Neural progenitor cell (in vitro differentiated cells): ENCODE results near the gene STRADB. TPM values are rescaled to one million over a fixed set of nuclear protein-coding genes. Genes with fewer than 3 reads are reported as not detected.
A peak's percentile ranks its signal among the peaks of the same experiment; 100 is the strongest.

Experiments used
- DNase-seq: peaks from one replicate; pipeline ENCODE4 v3.0.0-alpha.2; 2016; ENCODE audit warnings: low spot score
- H2AFZ ChIP-seq: fragments of 200-600 bp; sonication (generic); replicated peaks from 2 replicates; pipeline ENCODE4 v1.6.1; 2016; ENCODE audit warnings: antibody characterized with exemption
- H3F3A ChIP-seq: fragments of 200-600 bp; sonication (generic); 2 replicates; pipeline ENCODE4 v1.6.1; 2016; ENCODE audit warnings: antibody characterized with exemption, low read depth
- H3K27ac ChIP-seq: fragments of 200-600 bp; sonication (generic); 2 replicates; pipeline ENCODE4 v1.5.1; 2016; ENCODE audit warnings: mild to moderate bottlenecking
- H3K27me3 ChIP-seq: fragments of 200-600 bp; sonication (generic); 2 replicates; pipeline ENCODE4 v1.6.1; 2016; ENCODE audit warnings: mild to moderate bottlenecking, moderate library complexity
- H3K36me3 ChIP-seq: fragments of 200-600 bp; sonication (generic); 2 replicates; pipeline ENCODE4 v1.5.1; 2016
- H3K4me1 ChIP-seq: fragments of 200-600 bp; sonication (generic); 2 replicates; pipeline ENCODE4 v1.6.1; 2016; ENCODE audit warnings: mixed run types
- H3K4me2 ChIP-seq: fragments of 200-600 bp; sonication (generic); 2 replicates; pipeline ENCODE4 v1.6.1; 2016
- H3K4me3 ChIP-seq: fragments of 200-600 bp; sonication (generic); 2 replicates; pipeline ENCODE4 v1.5.1; 2016
- H3K79me2 ChIP-seq: fragments of 200-600 bp; sonication (generic); 2 replicates; pipeline ENCODE4 v1.6.1; 2016; ENCODE audit warnings: low read depth
- H3K9ac ChIP-seq: fragments of 200-600 bp; sonication (generic); 2 replicates; pipeline ENCODE4 v1.6.1; 2016
- H3K9me3 ChIP-seq: fragments of 200-600 bp; sonication (generic); 2 replicates; pipeline ENCODE4 v1.5.1; 2016; ENCODE audit warnings: low read depth
- H4K20me1 ChIP-seq: fragments of 200-600 bp; sonication (generic); 2 replicates; pipeline ENCODE4 v1.6.1; 2016; ENCODE audit warnings: low read depth
- H3K27ac Mint-ChIP-seq: 3 replicates; pipeline ENCODE4 v1.8.0; 2021; ENCODE audit warnings: mixed read lengths
- H3K27me3 Mint-ChIP-seq: 2 replicates; pipeline ENCODE4 v1.8.0; 2022; ENCODE audit warnings: low read depth, mild to moderate bottlenecking, inconsistent platforms, moderate library complexity, mixed read lengths; ENCODE audit not compliant: insufficient read depth
- H3K36me3 Mint-ChIP-seq: 3 replicates; pipeline ENCODE4 v1.8.0; 2021; ENCODE audit warnings: mixed read lengths
- H3K4me1 Mint-ChIP-seq: 3 replicates; pipeline ENCODE4 v1.8.0; 2021; ENCODE audit warnings: mixed read lengths
- H3K4me3 Mint-ChIP-seq: 3 replicates; pipeline ENCODE4 v1.8.0; 2021; ENCODE audit warnings: mild to moderate bottlenecking, moderate library complexity, mixed read lengths
- H3K9me3 Mint-ChIP-seq: 3 replicates; pipeline ENCODE4 v1.8.0; 2020; ENCODE audit warnings: mixed read lengths
- CTCF ChIP-seq: fragments of 200-600 bp; sonication (generic); IDR thresholded peaks from 2 replicates; pipeline ENCODE4 v1.5.1; 2017; ENCODE audit warnings: antibody characterized with exemption, mild to moderate bottlenecking
- EZH2 ChIP-seq: fragments of 200-600 bp; sonication (generic); IDR thresholded peaks from 2 replicates; pipeline ENCODE4 v1.6.1; 2017; ENCODE audit warnings: antibody characterized with exemption, mild to moderate bottlenecking, moderate library complexity
- EZH2phosphoT487 ChIP-seq: fragments of 200-600 bp; sonication (generic); IDR thresholded peaks from 2 replicates; pipeline ENCODE4 v1.6.1; 2017; ENCODE audit warnings: antibody characterized with exemption
- total RNA-seq: library from RNA; depleted of rRNA; stranded (reverse); fragments of >200 nt; gene quantifications from 2 replicates; pipeline ENCODE4 v1.2.3, GENCODE V29; 2015; ENCODE audit warnings: low replicate concordance

STRADB gene
- total RNA-seq, result 64.0 and 79.4 TPM in 2 replicates

- Histone ChIP-seq H3K4me2 (peak within 1 kb of the TSS; percentile 84), H3K9ac (peak within 1 kb of the TSS; percentile 56), H3K36me3 (no peaks in the 10 kb centered on the region), H4K20me1 (peaks cover 7% of the 10 kb centered on the region), H3K4me3 (peak within 1 kb of the TSS; percentile 92), H3K27me3 (peaks cover 6% of the 10 kb centered on the region), H3K27ac (peak within 1 kb of the TSS; percentile 65), H3F3A (peaks cover 16% of the 10 kb centered on the region), H3K79me2 (peaks cover 18% of the 10 kb centered on the region), H2AFZ (peak within 1 kb of the TSS; percentile 95), H3K9me3 (no peaks in the 10 kb centered on the region), H3K4me1 (peaks cover 10% of the 10 kb centered on the region)
- Mint-ChIP-seq H3K4me1 (peaks cover 22% of the 10 kb centered on the region), H3K36me3 (no peaks in the 10 kb centered on the region), H3K27ac (peak within 1 kb of the TSS; percentile 89), H3K4me3 (peak within 1 kb of the TSS; percentile 96), H3K9me3 (no peaks in the 10 kb centered on the region), H3K27me3 (no peaks in the 10 kb centered on the region)
- peak; percentile 97 for DNase-seq
- TF ChIP-seq EZH2 (no peak), CTCF (peak; percentile 52)
These were observed at the start of gene STRADB, which contains the start of gene TRAK2 for GRCh38 chr2:201451292-201452057. Gene STRADB (plus strand): TSS chr2:201451740. CDS start chr2:201454841, 3,101 bp downstream. Gene TRAK2 (minus strand): TSS chr2:201451458. CDS start chr2:201420507, 30,951 bp downstream.

GRCh38 chr2:201401815-201402214 is 49.7 kb upstream of the STRADB start:
- no peaks in the 10 kb centered on the region for H3K27me3 ChIP-seq
- Mint-ChIP-seq H3K4me1 (peaks cover 4% of the 10 kb centered on the region), H3K4me3 (no peak overlapping the region), H3K36me3 (no peaks in the 10 kb centered on the region), H3K27me3 (no peaks in the 10 kb centered on the region), H3K9me3 (no peaks in the 10 kb centered on the region), H3K27ac (no peak overlapping the region)
- no peaks in the 10 kb centered on the region for H3K36me3 ChIP-seq
- H4K20me1 ChIP-seq, result no peaks in the 10 kb centered on the region
- no peak overlapping the region for H3K4me2 ChIP-seq
- no peak overlapping the region for H3K27ac ChIP-seq
- H2AFZ ChIP-seq, result no peak overlapping the region
- no peaks in the 10 kb centered on the region for H3K9me3 ChIP-seq
- H3K4me3 ChIP-seq, result no peak overlapping the region
- H3K9ac ChIP-seq, result no peak overlapping the region
- no peaks in the 10 kb centered on the region for H3K79me2 ChIP-seq
- no peaks in the 10 kb centered on the region for H3F3A ChIP-seq
- DNase-seq, result no peak
- no peak for TF ChIP-seq EZH2phosphoT487
- TF ChIP-seq CTCF, result no peak
- TF ChIP-seq EZH2, result no peak
- H3K4me1 ChIP-seq, result peaks cover 12% of the 10 kb centered on the region

GRCh38 chr2:201402651-201403562 is 48.6 kb upstream of the STRADB start:
- Histone ChIP-seq H3K4me2 (no peak overlapping the region), H3F3A (no peaks in the 10 kb centered on the region), H3K4me1 (peaks cover 12% of the 10 kb centered on the region), H3K9me3 (no peaks in the 10 kb centered on the region), H3K4me3 (no peak overlapping the region), H3K27ac (no peak overlapping the region), H2AFZ (no peak overlapping the region), H3K9ac (no peak overlapping the region), H3K79me2 (no peaks in the 10 kb centered on the region), H3K27me3 (no peaks in the 10 kb centered on the region), H4K20me1 (no peaks in the 10 kb centered on the region), H3K36me3 (no peaks in the 10 kb centered on the region)
- Mint-ChIP-seq H3K27ac (no peak overlapping the region), H3K27me3 (no peaks in the 10 kb centered on the region), H3K4me3 (no peak overlapping the region), H3K4me1 (peaks cover 4% of the 10 kb centered on the region), H3K9me3 (no peaks in the 10 kb centered on the region), H3K36me3 (no peaks in the 10 kb centered on the region)
- no peak for TF ChIP-seq EZH2phosphoT487
- TF ChIP-seq EZH2, result no peak
- no peak for TF ChIP-seq CTCF
- no peak for DNase-seq
